WTC11 (cell line): Measurements from ENCODE around the gene ELOVL1. TPM values are rescaled to one million over a fixed set of nuclear protein-coding genes. Genes with fewer than 3 reads are reported as not detected.
A peak's percentile ranks its signal among the peaks of the same experiment; 100 is the strongest.

Experiments used
- ATAC-seq: fragments of 200-7000 bp; cut with Tn5 transposase; 2 replicates; pipeline ENCODE4 v1.10.0; 2021; ENCODE audit warnings: mild to moderate bottlenecking, moderate library complexity
- CTCF ChIA-PET: fragments of 300-600 bp; sonication (Branson Sonifier 250); formaldehyde crosslinking; loops from one replicate; lab custom pipeline; 2021; ENCODE audit warnings: antibody characterized with exemption; lab: Charles Lee
- POLR2A ChIA-PET: fragments of 350-600 bp; sonication (Branson Sonifier 250); formaldehyde crosslinking; loops from one replicate; lab custom pipeline; 2021; ENCODE audit warnings: antibody characterized with exemption; lab: Charles Lee
- DNase-seq: peaks from one replicate; pipeline ENCODE4 v3.0.0; 2021; ENCODE audit warnings: low spot score
- H3K27ac Mint-ChIP-seq: 2 replicates; pipeline ENCODE4 v1.8.0; 2021; ENCODE audit warnings: mixed read lengths
- H3K27me3 Mint-ChIP-seq: 2 replicates; pipeline ENCODE4 v1.8.0; 2021; ENCODE audit warnings: low read depth, mild to moderate bottlenecking, moderate library complexity, mixed read lengths
- H3K36me3 Mint-ChIP-seq: 2 replicates; pipeline ENCODE4 v1.8.0; 2021; ENCODE audit warnings: mixed read lengths
- H3K4me1 Mint-ChIP-seq: 2 replicates; pipeline ENCODE4 v1.8.0; 2022; ENCODE audit warnings: mixed read lengths
- H3K4me3 Mint-ChIP-seq: 2 replicates; pipeline ENCODE4 v1.8.0; 2021; ENCODE audit warnings: mild to moderate bottlenecking, moderate library complexity, mixed read lengths
- H3K9me3 Mint-ChIP-seq: 2 replicates; pipeline ENCODE4 v1.8.0; 2021; ENCODE audit warnings: mixed read lengths
- ATF1 ChIP-seq: sonication (generic); formaldehyde crosslinking; IDR thresholded peaks from 2 replicates; pipeline ENCODE4 v1.8.1; 2023; ENCODE audit warnings: mild to moderate bottlenecking, moderate library complexity, missing genetic modification reagents
- CDX4 ChIP-seq: fragments of 250-450 bp; sonication (Bioruptor Pico); IDR thresholded peaks from 2 replicates; pipeline ENCODE4 v1.9.0; 2021; ENCODE audit warnings: moderate library complexity, mild to moderate bottlenecking, inconsistent platforms, borderline replicate concordance
- CREM ChIP-seq: sonication (generic); formaldehyde crosslinking; IDR thresholded peaks from 2 replicates; pipeline ENCODE4 v1.8.1; 2022; ENCODE audit warnings: mild to moderate bottlenecking, missing genetic modification reagents, moderate library complexity
- EMX1 ChIP-seq: fragments of 250-450 bp; sonication (Bioruptor Pico); IDR thresholded peaks from 2 replicates; pipeline ENCODE4 v1.8.0; 2021; ENCODE audit warnings: mild to moderate bottlenecking
- ESRRA ChIP-seq: sonication (generic); formaldehyde crosslinking; IDR thresholded peaks from 2 replicates; pipeline ENCODE4 v1.8.1; 2022; ENCODE audit warnings: mild to moderate bottlenecking, missing genetic modification reagents, borderline replicate concordance
- FOXJ3 ChIP-seq: sonication (generic); formaldehyde crosslinking; IDR thresholded peaks from 2 replicates; pipeline ENCODE4 v1.9.0; 2021; ENCODE audit warnings: missing genetic modification reagents, mild to moderate bottlenecking, borderline replicate concordance
- FOXP1 ChIP-seq: sonication (generic); formaldehyde crosslinking; IDR thresholded peaks from 2 replicates; pipeline ENCODE4 v1.8.0; 2022; ENCODE audit warnings: missing genetic modification reagents, mild to moderate bottlenecking, moderate library complexity, borderline replicate concordance
- FOXP4 ChIP-seq: sonication (generic); formaldehyde crosslinking; IDR thresholded peaks from 2 replicates; pipeline ENCODE4 v1.8.0; 2022; ENCODE audit warnings: mild to moderate bottlenecking, missing genetic modification reagents
- JUN ChIP-seq: sonication (generic); formaldehyde crosslinking; IDR thresholded peaks from 2 replicates; pipeline ENCODE4 v1.8.0; 2023; ENCODE audit warnings: mild to moderate bottlenecking, missing genetic modification reagents
- MXD4 ChIP-seq: fragments of 250-450 bp; sonication (Bioruptor Pico); IDR thresholded peaks from 2 replicates; pipeline ENCODE4 v1.8.0; 2021; ENCODE audit warnings: mild to moderate bottlenecking, moderate library complexity, borderline replicate concordance
- NFYB ChIP-seq: sonication (generic); formaldehyde crosslinking; conservative IDR thresholded peaks from 2 replicates; pipeline ENCODE4 v1.8.0; 2022; ENCODE audit warnings: low read depth, missing genetic modification reagents
- NR2C2 ChIP-seq: sonication (generic); formaldehyde crosslinking; IDR thresholded peaks from 2 replicates; pipeline ENCODE4 v1.8.0; 2022; ENCODE audit warnings: mild to moderate bottlenecking, missing genetic modification reagents
- OVOL2 ChIP-seq: fragments of 250-450 bp; sonication (Bioruptor Pico); IDR thresholded peaks from 2 replicates; pipeline ENCODE4 v1.9.0; 2021; ENCODE audit warnings: mild to moderate bottlenecking, borderline replicate concordance
- PRRX2 ChIP-seq: fragments of 250-450 bp; sonication (Bioruptor Pico); IDR thresholded peaks from 2 replicates; pipeline ENCODE4 v1.8.0; 2021; ENCODE audit warnings: mild to moderate bottlenecking
- SP1 ChIP-seq: sonication (generic); formaldehyde crosslinking; conservative IDR thresholded peaks from 2 replicates; pipeline ENCODE4 v1.8.1; 2022; ENCODE audit warnings: missing genetic modification reagents
- TCF7 ChIP-seq: sonication (generic); formaldehyde crosslinking; IDR thresholded peaks from 2 replicates; pipeline ENCODE4 v1.8.0; 2022; ENCODE audit warnings: mild to moderate bottlenecking, low read depth, missing genetic modification reagents, moderate library complexity
- ZBTB21 ChIP-seq: sonication (generic); formaldehyde crosslinking; IDR thresholded peaks from 2 replicates; pipeline ENCODE4 v1.8.1; 2023; ENCODE audit warnings: mild to moderate bottlenecking, missing genetic modification reagents, borderline replicate concordance
- ZNF219 ChIP-seq: sonication (generic); formaldehyde crosslinking; IDR thresholded peaks from 2 replicates; pipeline ENCODE4 v1.8.0; 2023; ENCODE audit warnings: missing genetic modification reagents, mild to moderate bottlenecking, borderline replicate concordance
- ZNF263 ChIP-seq: sonication (generic); formaldehyde crosslinking; IDR thresholded peaks from 2 replicates; pipeline ENCODE4 v1.8.1; 2022; ENCODE audit warnings: low read depth, mild to moderate bottlenecking, moderate library complexity, missing genetic modification reagents
- ZNF416 ChIP-seq: fragments of 250-450 bp; sonication (Bioruptor Pico); IDR thresholded peaks from 2 replicates; pipeline ENCODE4 v1.9.0; 2021; ENCODE audit warnings: mild to moderate bottlenecking, inconsistent platforms
- ZNF532 ChIP-seq: fragments of 250-450 bp; sonication (Bioruptor Pico); IDR thresholded peaks from 2 replicates; pipeline ENCODE4 v1.9.0; 2021; ENCODE audit warnings: mild to moderate bottlenecking, borderline replicate concordance
- total RNA-seq: library from RNA; stranded (reverse); gene quantifications from 3 replicates; pipeline ENCODE4 v1.2.3, GENCODE V29; 2021
- TF ChIP-seq, protein P1 (sequence below): sonication (generic); formaldehyde crosslinking; conservative IDR thresholded peaks from 2 replicates; pipeline ENCODE4 v1.8.1; 2022; ENCODE audit warnings: mild to moderate bottlenecking, missing genetic modification reagents
- TF ChIP-seq, protein P2 (sequence below): sonication (generic); formaldehyde crosslinking; IDR thresholded peaks from 2 replicates; pipeline ENCODE4 v1.8.1; 2023; ENCODE audit warnings: mild to moderate bottlenecking, moderate library complexity, missing genetic modification reagents

ELOVL1 gene
- total RNA-seq, 1 experiment from 2014 or later: 26.6 TPM

DNA sequence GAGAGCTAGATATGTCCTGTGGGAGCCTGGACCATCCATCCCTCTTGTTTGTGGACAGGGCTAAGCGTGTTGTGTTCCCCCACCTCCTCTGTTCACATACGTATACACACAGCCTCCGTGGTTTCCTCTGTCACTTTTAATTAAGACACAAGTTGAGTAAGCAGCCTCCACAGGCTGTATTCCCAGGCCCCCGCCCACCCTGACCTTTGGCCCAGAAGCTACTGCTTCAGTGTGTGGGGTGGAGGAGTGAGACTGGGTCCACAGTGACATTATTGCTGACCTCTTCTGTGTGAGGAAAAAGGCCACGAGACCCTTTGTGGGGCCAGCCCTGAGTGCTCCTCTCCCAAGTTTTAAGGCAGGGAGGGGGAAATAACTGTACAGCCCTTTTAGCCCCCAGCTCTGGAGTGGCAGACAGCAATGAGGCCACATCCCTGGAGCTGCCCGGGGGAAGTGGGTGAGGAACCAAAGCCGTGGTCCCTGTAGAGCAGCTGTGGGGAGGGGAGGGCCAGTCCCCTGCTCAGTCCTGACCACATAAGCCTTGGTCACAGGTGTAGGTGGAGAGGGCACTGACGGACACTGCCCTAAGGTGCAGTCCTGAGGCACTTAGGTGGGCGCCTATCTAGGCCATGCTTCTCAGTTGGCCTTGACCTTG, 4.4 kb downstream of the ELOVL1 start:
- TF ChIP-seq ATF1 (CRISPR knock-in tag) (0 out of 2 replicates have a peak, but pooled peaks have one; percentile 33), CREM (0 out of 2 replicates have a peak, but pooled peaks have one; percentile 35), PRRX2 (CRISPR knock-in tag) (0 out of 2 replicates have a peak, but pooled peaks have one; percentile 48), CDX4 (no peak), JUN (CRISPR knock-in tag) (no peak), ZNF263 (no peak), ZNF416 (peak; percentile 80; the same call in 1 of the 2 replicates), FOXJ3 (CRISPR knock-in tag) (no peak), ESRRA (0 out of 2 replicates have a peak, but pooled peaks have one; percentile 43), ZNF219 (no peak), ZBTB21 (CRISPR knock-in tag) (no peak), EMX1 (peak; percentile 73), ZNF532 (0 out of 2 replicates have a peak, but pooled peaks have one; percentile 47)
- TF ChIP-seq, protein P1, sequence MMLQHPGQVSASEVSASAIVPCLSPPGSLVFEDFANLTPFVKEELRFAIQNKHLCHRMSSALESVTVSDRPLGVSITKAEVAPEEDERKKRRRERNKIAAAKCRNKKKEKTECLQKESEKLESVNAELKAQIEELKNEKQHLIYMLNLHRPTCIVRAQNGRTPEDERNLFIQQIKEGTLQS (CRISPR knock-in tag): no peak
- Mint-ChIP-seq H3K4me3 (no peak overlapping the region), H3K36me3 (peaks cover 53% of the 10 kb centered on the region), H3K27ac (peak overlapping the region; percentile 44), H3K4me1 (peaks cover 41% of the 10 kb centered on the region), H3K27me3 (no peaks in the 10 kb centered on the region), H3K9me3 (no peaks in the 10 kb centered on the region)
- POLR2A ChIA-PET: no interaction called here
- DNase-seq: no peak
- CTCF ChIA-PET: interaction anchor here (1.5 kb wide), 1 partner anchor 51 kb away, joined by 7 read pairs; no protein-coding TSS in a partner anchor
- no peak for ATAC-seq

GRCh38 chr1:43360616-43361015, 7.2 kb downstream of the ELOVL1 start:
- ATAC-seq (no peak), DNase-seq (no peak)
- Mint-ChIP-seq H3K36me3 (peaks cover 65% of the 10 kb centered on the region), H3K9me3 (no peaks in the 10 kb centered on the region), H3K4me1 (peaks cover 32% of the 10 kb centered on the region), H3K4me3 (peak overlapping the region; percentile 93), H3K27ac (peak overlapping the region; percentile 90), H3K27me3 (no peaks in the 10 kb centered on the region)
- ChIA-PET POLR2A (no interaction called here), CTCF (interaction anchor here (1.4 kb wide), 1 partner anchor 75 kb away, joined by 3 read pairs; the partner anchor contains the start of gene C1orf210)
- no peak for TF ChIP-seq FOXP1 (CRISPR knock-in tag)
- TF ChIP-seq NR2C2 (CRISPR knock-in tag): no peak
- TF ChIP-seq OVOL2 (CRISPR knock-in tag): no peak
- TF ChIP-seq, protein P2, sequence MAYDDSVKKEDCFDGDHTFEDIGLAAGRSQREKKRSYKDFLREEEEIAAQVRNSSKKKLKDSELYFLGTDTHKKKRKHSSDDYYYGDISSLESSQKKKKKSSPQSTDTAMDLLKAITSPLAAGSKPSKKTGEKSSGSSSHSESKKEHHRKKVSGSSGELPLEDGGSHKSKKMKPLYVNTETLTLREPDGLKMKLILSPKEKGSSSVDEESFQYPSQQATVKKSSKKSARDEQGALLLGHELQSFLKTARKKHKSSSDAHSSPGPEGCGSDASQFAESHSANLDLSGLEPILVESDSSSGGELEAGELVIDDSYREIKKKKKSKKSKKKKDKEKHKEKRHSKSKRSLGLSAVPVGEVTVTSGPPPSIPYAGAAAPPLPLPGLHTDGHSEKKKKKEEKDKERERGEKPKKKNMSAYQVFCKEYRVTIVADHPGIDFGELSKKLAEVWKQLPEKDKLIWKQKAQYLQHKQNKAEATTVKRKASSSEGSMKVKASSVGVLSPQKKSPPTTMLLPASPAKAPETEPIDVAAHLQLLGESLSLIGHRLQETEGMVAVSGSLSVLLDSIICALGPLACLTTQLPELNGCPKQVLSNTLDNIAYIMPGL (CRISPR knock-in tag): no peak
- no peak for TF ChIP-seq TCF7 (CRISPR knock-in tag)
- no peak for TF ChIP-seq NFYB
- TF ChIP-seq SP1: no peak
- TF ChIP-seq MXD4 (CRISPR knock-in tag): no peak
- TF ChIP-seq FOXP4 (CRISPR knock-in tag): no peak
